ENCODE measurements around the gene IL22RA2.

IL22RA2 gene

GRCh38 chr6:137167702-137168377, 5.6 kb downstream of the IL22RA2 start:
- no peak for DNase-seq (ENCODE audit: low read depth in 2 of 2)

GRCh38 chr6:137166247-137167098, 7.0 kb downstream of the IL22RA2 start:
- DNase-seq (ENCODE audit: low read depth in 2 of 2) = no peak

- no peak for DNase-seq (ENCODE audit: low read depth in 2 of 2)
These were observed 7.8 kb downstream of the IL22RA2 start for GRCh38 chr6:137165375-137166246.

- DNase-seq (ENCODE audit: low read depth in 2 of 2) = no peak
These were observed 9.6 kb downstream of the IL22RA2 start for GRCh38 chr6:137163732-137164318.

GRCh38 chr6:137162692-137163306, 10.6 kb downstream of the IL22RA2 start:
- DNase-seq (ENCODE audit: low read depth in 2 of 2) = no peak

- DNase-seq (ENCODE audit: low read depth in 2 of 2) = no peak
These were observed 11.5 kb downstream of the IL22RA2 start for GRCh38 chr6:137161949-137162348.

GRCh38 chr6:137160763-137161162, 12.7 kb downstream of the IL22RA2 start:
- no peak for DNase-seq (ENCODE audit: low read depth in 2 of 2)

- DNase-seq (ENCODE audit: low read depth in 2 of 2) = no peak
These were observed 13.5 kb downstream of the IL22RA2 start for GRCh38 chr6:137159912-137160311.

- no peak for DNase-seq (ENCODE audit: low read depth in 2 of 2)
These were observed 15.8 kb downstream of the IL22RA2 start for GRCh38 chr6:137157601-137158000.

GRCh38 chr6:137156650-137157049, 16.8 kb downstream of the IL22RA2 start:
- DNase-seq (ENCODE audit: low read depth in 2 of 2) = no peak

GRCh38 chr6:137155830-137156229, 17.6 kb downstream of the IL22RA2 start:
- no peak for DNase-seq (ENCODE audit: low read depth in 2 of 2)

GRCh38 chr6:137150072-137150471, 23.4 kb downstream of the IL22RA2 start:
- no peak for DNase-seq (ENCODE audit: low read depth in 2 of 2)

- no peak for DNase-seq (ENCODE audit: low read depth in 2 of 2)
These were observed 24.4 kb downstream of the IL22RA2 start for GRCh38 chr6:137149035-137149393.

- DNase-seq (ENCODE audit: low read depth in 2 of 2) = no peak
These were observed 25.0 kb downstream of the IL22RA2 start for GRCh38 chr6:137148306-137149034.

GRCh38 chr6:137147195-137147594, 26.2 kb downstream of the IL22RA2 start:
- DNase-seq (ENCODE audit: low read depth in 2 of 2) = no peak

GRCh38 chr6:137146206-137146605, 27.2 kb downstream of the IL22RA2 start:
- no peak for DNase-seq (ENCODE audit: low read depth in 2 of 2)

GRCh38 chr6:137145421-137145820, 28.0 kb downstream of the IL22RA2 start:
- no peak for DNase-seq (ENCODE audit: low read depth in 2 of 2)

- no peak for DNase-seq (ENCODE audit: low read depth in 2 of 2)
These were observed 37.4 kb downstream of the IL22RA2 start for GRCh38 chr6:137136065-137136464.

- DNase-seq (ENCODE audit: low read depth in 2 of 2) = no peak
These were observed 39.0 kb downstream of the IL22RA2 start for GRCh38 chr6:137134483-137134882.

- DNase-seq (ENCODE audit: low read depth in 2 of 2) = no peak
These were observed 40.3 kb downstream of the IL22RA2 start for GRCh38 chr6:137133122-137133521.

Measured in stimulated activated CD8-positive, alpha-beta memory T cell treated with anti-CD3 and anti-CD28 coated beads, Interleukin-15, amount 100 ng/mL, for 4 hours (primary cell).